ENCODE results near the gene AKR1B1. TPM values are rescaled to one million over a fixed set of nuclear protein-coding genes. Genes with fewer than 3 reads are reported as not detected.

The AKR1B1 gene
- polyA plus RNA-seq, 2 of the 4 experiments (the other 2 are of a cell fraction): 1,636 to 6,205 TPM

- under 1% methylated on average over 6 of the region's 6 CpGs for WGBS (ENCODE audit: missing lambda C conversion rate)
- CTCF ChIA-PET: interaction anchor here (0.7 to 3.0 kb wide), 12 partner anchors 8 to 108 kb away, joined by 3 to 36 read pairs (median 6); partner anchors contain the start of gene AKR1B1
- H3K4me3 ChIP-seq: no peak overlapping the region
- peak; percentile 88 to 93 for ATAC-seq
- DNase-seq (ENCODE audit: low read depth in 1 of 2, low spot score in 1 of 2): peak; percentile 75 to 82
- peaks cover 16% of the 10 kb centered on the region for H3K9me3 ChIP-seq
- peak; percentile 97 for FAIRE-seq
- H3K27ac ChIP-seq: peak overlapping the region; percentile 75 to 81
- peak overlapping the region; percentile 49 for H3K4me2 ChIP-seq
- peaks cover 55% of the 10 kb centered on the region for H3K4me1 ChIP-seq
- POLR2A ChIA-PET: interaction anchor here (1.1 kb wide), 1 partner anchor 25 kb away, joined by 3 read pairs; no protein-coding TSS in a partner anchor
- TF ChIP-seq CBX8 (IDR thresholded peaks at IDR 0.05) (no peak), POLR2AphosphoS2 (conservative IDR thresholded peaks at IDR 0.05; ENCODE audit: low read length) (no peak), ZC3H11A (IDR thresholded peaks at IDR 0.05) (no peak), HDAC2 (IDR thresholded peaks at IDR 0.05) (no peak), JUNB (IDR thresholded peaks at IDR 0.05) (peak; percentile 98), SREBF2 (IDR thresholded peaks at IDR 0.05) (no peak), MAZ (IDR thresholded peaks at IDR 0.05; ENCODE audit: borderline replicate concordance, low read depth, low read length) (no peak), CTCF (IDR thresholded peaks at IDR 0.05) (no peak), CBX2 (IDR thresholded peaks at IDR 0.05; ENCODE audit: borderline replicate concordance, low read depth) (no peak), EP300 (IDR thresholded peaks at IDR 0.05) (peak; percentile 86 to 91; a peak in 3 of 5 replicates), REST (IDR thresholded peaks at IDR 0.05) (no peak), HES2 (IDR thresholded peaks at IDR 0.05) (peak; percentile 92), HEYL (CRISPR knock-in tag; IDR thresholded peaks at IDR 0.05) (no peak), JUN (IDR thresholded peaks at IDR 0.05) (peak; percentile 98), NPAS2 (CRISPR knock-in tag; IDR thresholded peaks at IDR 0.05; ENCODE audit: borderline replicate concordance) (no peak), POLR2A (IDR thresholded peaks at IDR 0.05; ENCODE audit: low read length) (no peak), RFX5 (IDR thresholded peaks at IDR 0.05) (no peak), KDM5A (IDR thresholded peaks at IDR 0.05) (no peak), TFCP2L1 (CRISPR knock-in tag; IDR thresholded peaks at IDR 0.05) (no peak), HMGXB4 (CRISPR knock-in tag; IDR thresholded peaks at IDR 0.05; ENCODE audit: borderline replicate concordance) (no peak), HOXB13 (CRISPR knock-in tag; IDR thresholded peaks at IDR 0.05; ENCODE audit: low read depth) (peak; percentile 47; the same call in 1 of the 2 replicates), FOXS1 (CRISPR knock-in tag; IDR thresholded peaks at IDR 0.05) (no peak), ATOH8 (CRISPR knock-in tag; IDR thresholded peaks at IDR 0.05; ENCODE audit: low read depth) (no peak), HOXA7 (CRISPR knock-in tag; IDR thresholded peaks at IDR 0.05) (no peak), SMC3 (IDR thresholded peaks at IDR 0.05) (peak; percentile 60), PBX3 (IDR thresholded peaks at IDR 0.05) (no peak), ZNF302 (CRISPR knock-in tag; IDR thresholded peaks at IDR 0.05) (no peak), EHMT2 (IDR thresholded peaks at IDR 0.05; ENCODE audit: low read depth) (no peak), CHD4 (IDR thresholded peaks at IDR 0.05; ENCODE audit: borderline replicate concordance) (no peak), TP53 (CRISPR knock-in tag; IDR thresholded peaks at IDR 0.05) (no peak), FOSL2 (IDR thresholded peaks at IDR 0.05) (peak; percentile 92), FOSL2 (CRISPR knock-in tag; IDR thresholded peaks at IDR 0.05) (peak; percentile 91), ZFP36 (IDR thresholded peaks at IDR 0.05; ENCODE audit: borderline replicate concordance, partially characterized antibody) (no peak), GATA3 (IDR thresholded peaks at IDR 0.05; ENCODE audit: borderline replicate concordance) (peak; percentile 71; the same call in 1 of the 2 replicates), EHF (CRISPR knock-in tag; IDR thresholded peaks at IDR 0.05) (no peak)
These were observed 15.0 kb upstream of the AKR1B1 start for GRCh38 chr7:134473861-134474291.

All from A549 (cell line).